OCI-M2 (cell line): ENCODE measurements around the gene ZFR2.

Experiments used
- DNase-seq: peaks from one replicate; lab custom pipeline; 2025; ENCODE audit not compliant: unreplicated experiment; lab: John Stamatoyannopoulos, UW

ZFR2 gene

DNA sequence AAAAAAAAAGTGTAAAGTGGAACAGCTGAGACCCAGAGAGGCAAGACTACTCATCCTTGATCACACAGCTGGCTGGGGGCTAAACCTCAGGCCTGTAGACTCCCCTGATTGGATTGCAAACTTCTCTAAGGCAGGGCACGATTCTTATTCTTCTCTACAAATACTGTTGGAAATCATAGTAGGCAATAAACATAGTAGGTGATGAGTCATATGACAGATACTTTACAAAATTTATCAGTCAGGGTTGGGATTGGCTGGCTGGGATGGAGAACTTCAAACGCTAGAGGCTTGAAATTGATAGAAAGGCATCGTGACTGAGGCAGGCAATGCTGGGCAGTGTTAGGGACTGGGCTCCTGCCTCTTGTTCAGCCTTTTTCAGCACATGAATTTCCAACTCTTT is 76.7 kb downstream of the ZFR2 start:
- no peak for DNase-seq

DNA sequence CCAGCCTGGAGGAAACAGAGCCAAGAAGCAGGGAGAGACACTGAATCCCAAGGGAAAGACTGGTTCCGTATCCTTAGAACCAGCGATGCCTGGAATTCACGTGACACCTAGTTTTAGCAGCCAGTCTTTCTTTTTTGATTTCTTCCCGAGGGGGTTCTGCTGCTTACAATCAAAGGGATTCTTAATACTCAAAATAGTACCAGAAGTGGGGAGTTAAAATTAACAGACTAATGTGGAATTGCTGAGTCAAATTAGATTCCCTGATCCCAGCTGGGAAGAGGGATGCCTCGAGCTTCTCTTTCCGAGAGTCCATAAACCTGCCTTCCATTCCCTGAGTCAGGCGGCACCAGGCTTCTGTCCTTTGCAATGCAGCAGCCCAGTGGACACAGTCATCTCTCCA is 77.9 kb downstream of the ZFR2 start:
- no peak for DNase-seq

DNA sequence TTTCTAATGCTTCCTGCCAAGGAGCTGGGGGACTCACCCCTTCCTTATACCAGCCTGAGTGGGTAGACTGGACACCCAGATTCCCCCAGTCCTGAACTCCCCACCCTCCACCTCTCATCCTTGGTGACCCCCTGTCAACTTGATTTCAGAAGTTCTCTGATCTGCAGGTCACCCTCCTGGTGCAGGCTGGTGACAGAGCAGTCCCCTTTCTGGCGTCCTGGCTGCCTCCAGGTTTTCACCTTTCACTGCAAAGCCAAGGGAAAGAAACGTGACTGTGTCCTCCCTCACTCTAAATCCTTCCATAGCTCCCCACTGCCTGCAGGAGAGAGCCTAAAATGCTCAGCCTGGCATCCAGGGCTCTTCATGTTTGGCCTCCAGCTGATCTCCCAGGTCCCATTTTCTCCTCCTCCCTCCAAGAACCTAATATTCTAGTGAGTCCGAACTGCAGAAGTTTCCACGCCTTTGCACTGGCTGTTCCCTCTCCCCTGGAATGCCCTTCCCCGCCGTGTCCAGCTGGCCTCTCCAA is 78.6 kb downstream of the ZFR2 start:
- no peak for DNase-seq

DNA sequence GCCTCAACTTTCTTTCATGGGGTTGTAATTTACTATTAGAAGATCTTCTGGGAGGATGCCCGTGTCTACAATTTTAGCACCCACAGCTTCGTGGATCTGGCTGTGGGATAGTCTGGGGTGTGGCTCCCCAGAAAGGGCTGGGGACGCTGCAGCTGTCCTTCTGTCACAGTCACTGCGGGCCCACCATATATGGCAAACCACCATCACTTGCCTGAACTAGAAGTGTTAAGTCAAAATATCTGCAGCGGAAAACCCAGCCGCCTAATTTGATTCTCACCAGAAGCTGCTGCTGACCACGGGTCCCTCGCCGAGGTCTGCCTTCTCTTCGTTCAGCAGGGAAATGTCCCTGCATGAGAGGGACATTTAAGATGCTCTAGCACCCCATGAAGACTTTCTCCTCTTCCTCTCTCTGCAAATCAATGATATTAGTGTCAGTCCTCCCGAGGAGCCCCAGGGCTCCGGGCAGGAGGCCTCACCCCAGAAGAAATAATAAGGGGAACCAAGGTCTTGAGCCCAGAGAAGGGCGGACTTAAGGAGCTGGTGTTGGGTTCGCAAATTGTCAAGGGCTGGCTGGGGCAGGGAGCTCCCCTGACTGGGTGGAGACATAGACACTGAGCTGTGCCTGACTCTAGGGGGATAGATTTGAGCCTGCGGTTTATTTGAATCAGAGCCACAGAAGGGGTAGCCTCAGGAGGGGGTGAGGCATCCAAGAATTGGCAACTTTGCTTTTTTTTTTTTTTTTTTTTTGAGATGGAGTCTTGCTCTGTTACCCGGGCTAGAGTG is 79.7 kb downstream of the ZFR2 start:
- DNase-seq, result no peak

DNA sequence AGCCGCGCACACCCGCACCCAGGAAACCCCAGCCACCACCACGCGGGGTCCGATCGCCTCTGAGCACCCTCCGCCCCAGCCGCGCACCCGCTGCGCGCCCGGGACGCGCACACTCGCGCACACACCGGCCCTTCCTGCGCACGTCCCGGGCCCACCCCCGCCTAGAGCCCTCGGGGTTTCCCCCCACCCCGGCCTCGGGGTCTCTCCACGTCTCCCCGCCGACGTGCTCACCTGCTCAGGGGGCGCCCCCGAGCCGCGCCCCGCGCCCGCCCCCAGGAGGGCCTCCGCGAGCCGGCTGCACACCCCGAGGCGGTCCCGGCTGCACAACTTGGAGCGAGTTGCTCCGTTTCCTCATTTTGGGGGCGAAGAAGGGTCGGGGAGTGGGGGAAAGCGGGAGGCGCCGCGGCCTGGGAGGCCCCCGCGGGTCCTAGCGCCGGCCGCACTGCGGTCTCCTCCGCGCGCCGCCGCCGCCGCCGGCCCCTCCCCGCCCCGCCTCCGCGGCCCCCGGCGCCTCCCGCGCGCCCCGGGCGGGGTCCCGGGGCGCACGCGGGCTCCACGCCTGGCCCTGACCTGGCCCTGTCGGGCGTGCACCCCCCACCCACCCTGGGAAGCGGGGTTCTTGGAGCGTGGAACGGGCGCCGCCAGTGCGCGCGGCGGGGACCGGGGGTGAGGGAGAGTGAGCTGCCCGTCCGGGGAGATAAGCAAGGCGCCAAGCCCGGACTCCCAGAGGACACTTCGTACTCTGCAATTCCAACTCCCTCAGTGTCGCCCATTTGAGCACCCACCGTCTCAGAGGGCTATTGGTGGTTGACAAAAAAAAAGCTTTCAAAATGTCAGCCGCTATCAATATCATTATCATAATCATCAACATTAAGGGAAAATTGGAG is 82.7 kb downstream of the ZFR2 start, which contains the start of gene MATK:
Gene MATK, minus strand, starts transcription at position 444 of the 887 bp plus-strand sequence. CDS start 1,246 bp downstream, outside the sequence.
- no peak for DNase-seq

DNA sequence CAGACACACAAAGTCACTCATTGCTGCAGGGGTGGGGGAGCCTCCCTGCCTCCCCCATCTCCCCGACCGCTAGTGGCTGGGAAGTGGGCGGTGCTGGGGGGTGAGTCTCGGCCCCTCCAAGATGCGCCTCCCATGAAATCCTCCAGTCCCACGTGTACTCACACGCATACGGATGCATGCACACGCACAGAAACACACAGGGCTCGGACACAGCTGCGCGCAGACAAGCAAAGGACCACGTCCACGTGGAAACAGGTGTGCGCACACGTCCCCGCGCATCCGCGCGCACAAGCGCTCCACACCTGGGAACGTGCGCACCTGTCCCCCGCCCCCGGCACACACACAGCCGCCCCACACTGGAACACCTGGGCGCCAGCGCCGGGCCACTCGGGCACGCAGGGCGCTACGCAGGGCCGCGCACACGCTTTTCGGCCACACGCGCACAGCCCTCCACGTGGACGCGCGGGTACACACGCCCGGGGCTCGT is 83.3 kb downstream of the ZFR2 start:
- DNase-seq, result no peak

DNA sequence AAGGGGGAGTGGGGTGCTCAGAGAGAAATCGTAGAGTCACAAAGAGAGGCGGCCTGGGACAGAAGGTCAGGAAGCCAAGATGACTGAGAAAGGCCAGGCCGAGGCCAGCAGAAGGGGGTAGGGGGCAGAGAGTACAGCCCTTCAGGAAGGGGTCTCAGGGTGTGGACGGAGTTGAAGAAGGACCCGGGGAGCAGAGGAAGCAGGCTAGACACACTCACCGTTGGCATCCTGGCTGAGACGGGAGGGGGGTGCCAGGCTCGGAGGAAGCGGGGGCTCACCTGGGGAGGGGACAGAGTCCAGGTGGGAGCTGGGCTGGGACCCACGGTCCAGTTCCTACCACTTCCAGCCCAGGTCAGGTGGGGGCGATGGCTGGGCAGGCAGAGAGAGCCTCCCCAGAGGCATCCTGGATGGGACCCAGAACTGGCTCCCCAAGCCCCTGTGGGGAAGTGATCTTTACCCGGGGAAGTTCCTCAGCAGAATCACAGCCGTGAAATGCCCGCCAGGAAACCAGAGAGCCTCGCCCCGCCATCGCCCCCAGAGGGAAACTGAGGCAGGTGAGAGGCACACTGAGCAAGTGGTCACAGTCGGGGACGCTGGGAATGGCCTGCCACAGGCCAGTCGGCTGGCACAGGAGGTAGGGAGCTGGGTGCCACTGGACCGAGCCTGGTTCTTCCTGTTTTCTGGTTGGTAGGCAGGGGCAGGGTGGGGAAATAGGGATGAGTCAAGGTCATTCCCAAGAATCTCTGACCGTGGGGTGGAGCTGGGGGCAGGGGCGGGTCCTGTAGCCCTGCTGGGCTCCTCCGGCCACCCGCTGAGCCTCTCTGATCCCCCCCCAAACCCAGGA is 84.0 kb downstream of the ZFR2 start:
- no peak for DNase-seq

DNA sequence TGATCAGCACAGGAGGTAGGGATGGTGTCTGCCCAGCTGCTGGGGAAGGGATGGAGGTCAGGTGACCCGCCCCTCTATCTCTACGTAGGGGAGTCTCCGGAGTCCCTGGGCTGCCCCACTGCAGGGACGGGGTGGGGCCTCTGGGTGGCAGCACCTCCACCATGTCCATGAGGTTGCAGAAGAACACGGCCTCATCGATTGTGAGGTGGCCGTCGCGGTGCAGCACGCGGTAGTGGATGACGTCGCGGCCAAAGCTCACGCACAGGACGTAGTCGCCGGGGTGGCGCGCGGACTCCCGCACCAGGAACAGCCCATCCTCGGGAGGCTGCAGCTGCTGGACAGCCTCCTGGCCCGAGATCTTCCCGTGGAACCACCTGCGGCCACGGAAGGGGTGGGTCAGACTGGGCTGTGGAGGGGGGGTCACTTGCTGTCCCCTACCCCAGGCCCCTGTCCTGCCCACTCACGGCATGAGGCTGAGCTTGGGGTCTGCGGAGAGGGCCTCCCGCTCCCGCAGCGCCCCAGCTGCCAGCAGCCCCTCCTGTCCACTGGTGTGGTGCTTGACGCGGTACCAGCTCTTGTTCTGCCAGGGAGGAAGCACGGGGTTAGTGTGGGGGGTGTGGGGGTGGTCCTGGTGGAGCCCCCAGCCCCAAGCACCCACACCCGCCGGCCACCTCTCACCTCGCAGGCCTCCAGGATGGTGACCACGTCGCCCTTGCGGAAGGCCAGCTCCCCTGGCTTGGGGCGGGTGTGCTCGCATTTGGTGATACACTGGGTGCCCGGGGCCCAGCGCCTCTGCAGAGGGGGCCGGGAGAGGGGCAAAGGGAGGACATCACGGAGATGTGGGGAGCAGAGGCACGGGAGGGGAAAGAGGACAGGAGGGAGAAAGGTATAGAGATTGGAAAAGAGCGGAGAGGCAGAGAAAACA is 84.9 kb downstream of the ZFR2 start:
- no peak for DNase-seq

DNA sequence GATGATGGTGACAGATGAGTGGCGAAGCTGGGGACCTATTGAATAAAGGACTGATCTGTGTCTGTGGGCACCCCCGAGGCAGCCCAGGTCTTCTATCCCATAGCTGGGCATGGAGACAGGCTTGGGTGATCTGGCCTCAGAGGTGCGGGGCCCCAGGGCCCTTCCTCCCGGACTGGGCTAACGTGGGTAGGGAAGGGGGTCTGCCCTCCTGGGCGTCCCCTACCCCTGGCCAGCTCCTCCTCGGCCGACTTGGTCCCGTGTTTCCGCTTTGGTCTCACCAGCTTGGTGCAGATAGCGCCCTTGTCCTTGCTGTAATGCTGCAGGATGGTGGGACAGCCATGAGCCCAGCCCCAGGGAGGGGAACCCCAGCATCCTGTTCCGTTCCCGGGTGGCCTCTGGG is 85.9 kb downstream of the ZFR2 start:
- no peak for DNase-seq

DNA sequence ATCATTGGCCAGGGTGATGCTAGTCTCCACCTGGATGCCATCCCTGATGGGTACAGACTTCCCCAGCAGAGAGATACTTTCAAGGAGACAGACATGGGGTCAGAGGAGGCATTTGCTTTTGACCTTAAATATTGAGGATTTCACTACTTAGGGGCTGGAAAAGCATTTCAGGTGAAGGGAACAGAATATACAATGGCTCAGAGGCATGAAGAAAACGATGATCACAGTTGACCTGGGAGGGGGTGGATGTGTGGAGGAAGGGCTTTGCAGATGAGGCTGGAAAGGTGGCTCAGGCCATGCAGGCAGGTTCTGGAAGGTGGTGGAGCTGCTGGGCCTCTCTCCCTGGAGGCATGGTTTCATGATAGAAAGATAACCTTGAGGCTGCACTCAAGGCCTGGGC is 86.5 kb downstream of the ZFR2 start:
- DNase-seq, result no peak

DNA sequence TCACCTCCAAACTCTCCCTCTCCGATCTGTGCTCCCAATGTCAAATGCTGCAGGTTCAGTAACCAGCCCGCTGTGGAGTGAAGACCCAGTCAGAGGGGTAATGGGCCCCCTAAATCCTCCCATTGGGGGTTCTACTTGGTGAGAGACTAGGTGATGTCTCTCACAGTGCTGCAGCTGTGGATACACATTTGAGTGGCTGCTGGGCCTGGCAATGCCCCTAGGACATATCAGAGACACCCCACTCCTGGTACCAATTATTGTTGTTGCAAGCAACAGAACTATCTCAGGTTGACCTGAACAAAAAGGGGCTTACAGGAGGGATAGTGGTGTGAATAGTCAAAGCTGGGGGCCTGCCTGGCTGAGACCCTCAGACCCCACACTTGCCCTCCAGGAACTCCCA is 87.2 kb downstream of the ZFR2 start:
- DNase-seq, result no peak

DNA sequence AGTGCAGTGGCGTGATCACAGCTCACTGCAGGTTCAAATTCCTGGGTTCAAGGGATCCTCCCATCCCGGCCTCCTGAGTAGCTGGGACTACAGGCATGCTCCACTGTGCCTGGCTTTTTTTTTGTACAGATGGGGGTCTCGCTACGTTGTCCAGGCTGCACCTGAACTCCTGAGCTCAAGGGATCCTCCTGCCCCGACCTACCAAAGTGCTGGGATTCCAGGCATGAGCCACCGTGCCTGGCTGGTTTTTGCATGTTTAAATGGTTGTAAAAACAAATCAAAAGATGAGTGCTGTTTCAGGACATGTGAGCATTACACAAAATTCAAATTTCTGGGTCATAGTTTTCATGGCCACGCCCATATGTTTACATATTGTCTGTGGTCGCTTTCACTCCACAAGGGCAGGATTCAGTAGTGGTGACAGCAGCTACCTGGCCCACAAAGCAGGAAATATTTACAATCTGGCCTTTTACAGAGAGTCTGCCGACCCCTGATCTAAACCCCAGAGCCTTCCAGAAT is 88.0 kb downstream of the ZFR2 start:
- no peak for DNase-seq

DNA sequence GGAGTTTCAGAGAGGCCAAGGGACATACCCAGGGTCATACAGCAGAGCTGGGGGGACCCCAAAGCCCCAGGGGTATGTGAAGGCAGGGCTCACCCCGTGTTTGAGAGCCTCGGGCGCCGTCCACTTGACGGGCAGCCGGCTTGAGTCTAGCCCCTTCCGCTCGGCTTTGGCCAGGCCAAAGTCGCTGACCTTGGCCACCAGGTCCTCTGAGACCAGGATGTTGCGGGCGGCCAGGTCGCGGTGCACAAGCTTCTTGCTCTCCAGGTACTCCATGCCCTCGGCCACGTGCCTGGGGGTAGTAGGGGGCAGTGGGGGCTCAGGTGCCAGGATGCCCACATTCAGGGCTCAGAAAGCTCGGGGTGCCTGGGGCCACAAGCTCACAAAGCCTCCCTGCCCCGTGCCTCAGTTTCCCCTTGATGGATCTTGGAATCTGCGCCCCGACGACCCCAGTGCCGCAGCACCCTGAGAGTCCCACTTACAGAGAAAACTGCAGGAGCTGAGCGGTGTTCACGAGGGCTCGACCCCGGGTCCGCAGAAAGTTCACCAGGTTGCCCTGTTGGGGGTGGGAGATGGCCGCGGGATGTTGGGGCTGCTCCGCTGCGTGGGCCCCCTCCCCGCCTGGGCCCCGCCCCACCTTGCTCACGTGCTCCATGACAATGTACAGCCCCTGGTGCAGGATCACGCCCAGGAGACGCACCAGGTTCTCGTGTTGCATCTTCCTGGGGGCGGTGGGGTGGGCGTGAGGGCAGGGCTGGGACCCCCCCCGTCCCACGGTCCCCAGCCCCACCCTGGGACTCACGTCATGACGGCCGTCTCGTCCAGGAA is 89.7 kb downstream of the ZFR2 start:
- DNase-seq, result no peak

DNA sequence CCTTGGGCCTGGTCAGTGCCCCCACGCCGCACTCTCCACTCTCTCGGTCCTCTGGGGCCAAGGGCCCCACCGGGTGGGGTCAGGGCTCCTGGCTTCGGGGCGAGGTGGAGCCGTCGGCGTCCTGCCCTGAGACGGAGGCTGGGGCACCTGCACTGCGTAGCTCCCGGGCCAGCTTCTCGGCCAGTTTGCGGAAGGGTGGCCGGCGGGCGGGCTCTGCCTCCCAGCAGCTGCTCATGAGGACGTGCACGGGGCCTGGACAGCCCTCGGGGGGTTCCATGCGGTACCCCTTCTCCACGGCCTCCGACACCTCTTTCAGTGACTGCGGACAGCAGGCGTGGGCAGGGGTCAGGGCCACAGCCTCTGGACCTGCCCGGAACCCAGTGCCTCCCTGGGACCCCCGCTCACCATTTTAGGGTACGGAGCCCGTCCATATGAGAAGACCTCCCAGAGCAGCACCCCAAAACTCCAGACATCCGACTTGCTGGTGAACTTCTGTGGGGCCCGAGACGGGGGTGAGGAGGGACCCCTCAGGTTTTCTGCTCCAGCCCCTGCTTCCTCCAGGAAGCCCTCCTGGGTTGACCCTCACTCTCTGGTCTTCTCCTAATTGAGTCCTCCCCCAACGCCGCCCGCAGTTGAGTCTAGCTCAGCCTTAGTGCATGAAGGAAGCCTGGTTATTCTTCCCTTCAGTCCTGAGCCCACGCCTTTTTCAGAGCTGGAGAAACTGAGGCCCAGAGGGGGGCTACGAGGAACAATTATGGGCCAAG is 90.6 kb downstream of the ZFR2 start:
- no peak for DNase-seq

DNA sequence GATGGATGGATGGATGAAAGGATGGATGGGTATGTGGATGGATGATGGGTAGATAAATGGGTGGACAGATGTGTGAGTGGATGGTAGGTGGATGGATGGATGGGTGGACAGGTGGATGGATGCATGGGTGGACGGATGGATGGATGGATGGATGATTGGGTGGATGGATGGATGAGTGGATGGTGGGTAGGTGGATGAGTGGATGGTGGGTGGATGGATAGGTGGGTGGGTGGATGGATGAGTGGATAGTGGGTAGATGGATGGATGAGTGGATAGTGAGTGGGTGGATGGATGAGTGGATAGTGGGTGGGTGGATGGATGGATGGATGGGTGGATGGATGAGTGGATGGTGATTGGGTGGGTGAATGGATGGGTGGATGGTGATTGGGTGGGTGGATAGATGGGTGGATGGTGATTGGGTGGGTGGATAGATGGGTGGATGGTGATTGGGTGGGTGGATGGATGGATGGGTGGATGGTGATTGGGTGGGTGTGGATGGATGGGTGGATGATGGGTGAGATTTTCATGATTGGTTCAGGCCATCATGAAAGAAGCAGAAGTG is 92.3 kb downstream of the ZFR2 start:
- DNase-seq, result no peak

DNA sequence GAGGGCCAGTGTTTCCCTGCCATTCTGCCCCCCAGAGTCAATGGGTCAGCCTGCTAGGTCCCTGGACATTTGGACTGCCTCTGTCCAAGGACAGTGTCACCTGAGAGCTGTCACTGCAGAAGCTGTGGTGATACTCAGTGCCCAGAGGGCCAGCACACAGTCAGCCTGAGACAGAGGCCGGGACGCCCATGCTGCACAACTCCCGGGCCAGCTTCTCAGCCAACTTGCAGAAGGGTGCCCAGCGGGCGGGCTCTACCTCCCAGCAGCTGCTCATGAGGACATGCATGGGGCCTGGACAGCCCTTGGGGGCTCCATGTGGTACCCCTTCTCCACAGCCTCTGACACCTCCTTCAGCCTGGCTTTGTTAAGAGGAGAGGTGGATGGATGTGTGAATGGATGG is 93.0 kb downstream of the ZFR2 start:
- DNase-seq, result no peak

DNA sequence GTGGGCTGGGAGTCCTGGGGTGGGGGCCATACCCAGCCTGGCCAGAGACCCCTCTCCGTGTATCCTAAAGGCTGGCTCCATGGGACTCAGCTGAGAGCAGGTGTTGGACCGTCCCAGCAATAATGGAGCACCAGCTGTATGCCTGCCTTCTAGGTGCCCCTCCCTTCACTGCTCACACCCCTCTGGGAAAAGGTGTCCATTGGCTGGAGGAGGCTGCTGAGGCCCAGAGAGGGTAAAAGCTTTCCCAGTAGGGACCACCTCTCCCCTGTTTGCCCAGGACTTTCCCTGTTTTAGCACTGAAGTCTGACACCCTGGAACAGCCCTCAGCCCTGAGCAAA is 93.5 kb downstream of the ZFR2 start:
- DNase-seq, result no peak
